CD4-positive, alpha-beta T cell treated with Interleukin-17A for 1 hour (primary cell): ENCODE data around the gene KIAA0753.
A peak's percentile ranks its signal among the peaks of the same experiment; 100 is the strongest.
"Not testable (repeated sequence)": the region's sequence is repeated elsewhere in the genome, so short reads cannot be mapped to it uniquely, and the experiment has no call there.

ENCODE experiments used
- DNase-seq: peaks from one replicate; pipeline ENCODE4 v3.0.0-alpha.2; 2020

Gene KIAA0753

GRCh38 chr17:6596081-6596480 lies 44.4 kb downstream of the KIAA0753 start:
- no peak for DNase-seq

GRCh38 chr17:6593371-6593770 lies 47.1 kb downstream of the KIAA0753 start:
- not testable (repeated sequence) for DNase-seq

GRCh38 chr17:6592173-6592572 lies 48.3 kb downstream of the KIAA0753 start:
- no peak for DNase-seq

GRCh38 chr17:6591599-6592158 lies 48.8 kb downstream of the KIAA0753 start:
- DNase-seq = no peak

- DNase-seq = no peak
Observed at GRCh38 chr17:6589266-6589946, 51.1 kb downstream of the KIAA0753 start.

GRCh38 chr17:6588165-6588564 lies 52.3 kb downstream of the KIAA0753 start:
- no peak for DNase-seq

- no peak for DNase-seq
Observed at GRCh38 chr17:6587310-6587709, 53.2 kb downstream of the KIAA0753 start.

GRCh38 chr17:6583411-6583810 lies 57.1 kb downstream of the KIAA0753 start:
- no peak for DNase-seq

GRCh38 chr17:6580625-6581024 lies 59.9 kb downstream of the KIAA0753 start:
- DNase-seq = no peak

GRCh38 chr17:6578491-6578890 lies 62.0 kb downstream of the KIAA0753 start:
- no peak for DNase-seq

- DNase-seq = no peak
Observed at GRCh38 chr17:6577686-6578263, 62.7 kb downstream of the KIAA0753 start.

GRCh38 chr17:6576038-6576785 lies 64.3 kb downstream of the KIAA0753 start:
- no peak for DNase-seq

GRCh38 chr17:6575596-6575988 lies 64.9 kb downstream of the KIAA0753 start:
- no peak for DNase-seq

- peak; percentile 14 for DNase-seq
Observed at GRCh38 chr17:6574687-6575595, 65.6 kb downstream of the KIAA0753 start.

GRCh38 chr17:6573982-6574686 lies 66.4 kb downstream of the KIAA0753 start:
- DNase-seq = no peak

GRCh38 chr17:6573495-6573894 lies 67.0 kb downstream of the KIAA0753 start:
- DNase-seq = not testable (repeated sequence)

GRCh38 chr17:6572972-6573370 lies 67.5 kb downstream of the KIAA0753 start:
- DNase-seq = no peak

GRCh38 chr17:6571452-6571781 lies 69.1 kb downstream of the KIAA0753 start:
- no peak for DNase-seq

GRCh38 chr17:6570731-6571451 lies 69.6 kb downstream of the KIAA0753 start:
- no peak for DNase-seq

GRCh38 chr17:6569370-6570285 lies 70.9 kb downstream of the KIAA0753 start:
- no peak for DNase-seq
